HEK293 (cell line): ENCODE results near the gene CFAP410.

ENCODE experiments used
- BCL11A ChIP-seq: fragments of 450-650 bp; formaldehyde crosslinking; IDR thresholded peaks from 2 replicates; pipeline ENCODE4 v1.5.1; 2016; ENCODE audit warnings: low read depth, missing biosample characterization, missing genetic modification characterization
- CTCF ChIP-seq: fragments of 450-650 bp; formaldehyde crosslinking; IDR thresholded peaks from 2 replicates; pipeline ENCODE4 v1.5.1; 2016; ENCODE audit warnings: missing biosample characterization, missing genetic modification characterization
- IKZF3 ChIP-seq: fragments of 450-650 bp; IDR thresholded peaks from 2 replicates; pipeline ENCODE4 v1.5.0; 2018; ENCODE audit warnings: missing biosample characterization, mild to moderate bottlenecking, missing genetic modification characterization, moderate library complexity
- REPIN1 ChIP-seq: fragments of 450-650 bp; formaldehyde crosslinking; IDR thresholded peaks from 2 replicates; pipeline ENCODE4 v1.5.1; 2017; ENCODE audit warnings: missing biosample characterization, missing genetic modification characterization, low read depth
- YY1 ChIP-seq: fragments of 450-650 bp; formaldehyde crosslinking; IDR thresholded peaks from 2 replicates; pipeline ENCODE4 v1.5.1; 2018; ENCODE audit warnings: missing biosample characterization, missing genetic modification characterization
- ZBTB17 ChIP-seq: fragments of 450-650 bp; formaldehyde crosslinking; IDR thresholded peaks from 2 replicates; pipeline ENCODE4 v1.5.1; 2016; ENCODE audit warnings: missing biosample characterization, missing genetic modification characterization
- ZEB2 ChIP-seq: fragments of 450-650 bp; formaldehyde crosslinking; IDR thresholded peaks from 2 replicates; pipeline ENCODE4 v1.5.1; 2016; ENCODE audit warnings: missing biosample characterization, missing genetic modification characterization
- ZNF114 ChIP-seq: fragments of 450-650 bp; formaldehyde crosslinking; IDR thresholded peaks from 2 replicates; pipeline ENCODE4 v1.5.0; 2017; ENCODE audit warnings: missing biosample characterization, missing genetic modification characterization
- ZNF292 ChIP-seq: fragments of 450-650 bp; formaldehyde crosslinking; IDR thresholded peaks from 2 replicates; pipeline ENCODE4 v1.5.1; 2016; ENCODE audit warnings: low read depth, missing biosample characterization, missing genetic modification characterization, borderline replicate concordance
- ZNF501 ChIP-seq: fragments of 450-650 bp; formaldehyde crosslinking; IDR thresholded peaks from 2 replicates; pipeline ENCODE4 v1.5.1; 2016; ENCODE audit warnings: missing biosample characterization, missing genetic modification characterization
- ZNF513 ChIP-seq: fragments of 450-650 bp; IDR thresholded peaks from 2 replicates; pipeline ENCODE4 v1.5.1; 2018; ENCODE audit warnings: missing biosample characterization, missing genetic modification characterization
- ZNF610 ChIP-seq: fragments of 450-650 bp; formaldehyde crosslinking; IDR thresholded peaks from 2 replicates; pipeline ENCODE4 v1.5.1; 2016; ENCODE audit warnings: missing biosample characterization, missing genetic modification characterization, borderline replicate concordance

GRCh38 chr21:44305691-44306090 is 33.5 kb downstream of the CFAP410 start:
- TF ChIP-seq ZNF114 (no peak), REPIN1 (tag by site-specific recombination) (no peak), CTCF (tag by site-specific recombination) (no peak), BCL11A (tag by site-specific recombination) (no peak), IKZF3 (tag by site-specific recombination) (no peak), ZNF513 (tag by site-specific recombination) (no peak), YY1 (tag by site-specific recombination) (no peak), ZEB2 (no peak), ZNF610 (no peak), ZNF501 (tag by site-specific recombination) (no peak), ZBTB17 (tag by site-specific recombination) (no peak), ZNF292 (no peak)
